Cardiac fibroblast (primary cell): ENCODE data around the gene GPR158.
A peak's percentile ranks its signal among the peaks of the same experiment; 100 is the strongest.

Source experiments
- DNase-seq, 2 donors: peaks; one replicate each; pipeline versions ENCODE4 v3.0.0 to v3.0.0-alpha.2; 2010; ENCODE audit warnings: low read depth in 2 of 2
- H3K4me3 ChIP-seq, 2 donors: replicated peaks in 1 of 2; 1 replicate in 1 of 2; 2 replicates in 1 of 2; pipeline ENCODE4 v1.5.1; 2011; ENCODE audit warnings: low read depth in 2 of 2, low read length in 2 of 2, mild to moderate bottlenecking in 2 of 2, moderate library complexity in 1 of 2
- TF ChIP-seq, protein P1 (sequence below): IDR thresholded peaks from one replicate; pipeline ENCODE4 v1.5.1; 2011; ENCODE audit warnings: low read depth, mild to moderate bottlenecking, low read length, inconsistent platforms

Gene GPR158

DNA sequence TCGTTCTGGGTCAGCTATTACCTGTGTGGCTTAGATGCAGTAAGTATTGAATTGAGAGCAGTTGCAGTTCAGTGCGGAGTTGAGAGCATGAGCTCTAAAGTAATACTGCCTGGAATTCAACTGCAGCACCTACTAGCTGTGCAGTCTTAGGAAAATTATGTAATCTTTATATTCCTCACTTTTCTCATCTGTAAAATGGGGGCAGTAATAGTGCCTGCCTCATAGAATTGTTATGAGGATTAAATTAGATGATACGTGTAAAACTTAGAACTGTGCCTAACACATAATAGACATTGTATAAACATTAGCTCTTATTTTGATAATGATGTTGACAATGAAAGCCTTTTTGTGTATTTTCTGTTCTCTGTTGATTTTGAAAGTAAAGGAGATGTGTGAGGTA, 330.0 kb downstream of the GPR158 start:
- TF ChIP-seq, protein P1, sequence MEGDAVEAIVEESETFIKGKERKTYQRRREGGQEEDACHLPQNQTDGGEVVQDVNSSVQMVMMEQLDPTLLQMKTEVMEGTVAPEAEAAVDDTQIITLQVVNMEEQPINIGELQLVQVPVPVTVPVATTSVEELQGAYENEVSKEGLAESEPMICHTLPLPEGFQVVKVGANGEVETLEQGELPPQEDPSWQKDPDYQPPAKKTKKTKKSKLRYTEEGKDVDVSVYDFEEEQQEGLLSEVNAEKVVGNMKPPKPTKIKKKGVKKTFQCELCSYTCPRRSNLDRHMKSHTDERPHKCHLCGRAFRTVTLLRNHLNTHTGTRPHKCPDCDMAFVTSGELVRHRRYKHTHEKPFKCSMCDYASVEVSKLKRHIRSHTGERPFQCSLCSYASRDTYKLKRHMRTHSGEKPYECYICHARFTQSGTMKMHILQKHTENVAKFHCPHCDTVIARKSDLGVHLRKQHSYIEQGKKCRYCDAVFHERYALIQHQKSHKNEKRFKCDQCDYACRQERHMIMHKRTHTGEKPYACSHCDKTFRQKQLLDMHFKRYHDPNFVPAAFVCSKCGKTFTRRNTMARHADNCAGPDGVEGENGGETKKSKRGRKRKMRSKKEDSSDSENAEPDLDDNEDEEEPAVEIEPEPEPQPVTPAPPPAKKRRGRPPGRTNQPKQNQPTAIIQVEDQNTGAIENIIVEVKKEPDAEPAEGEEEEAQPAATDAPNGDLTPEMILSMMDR = no peak
- DNase-seq = no peak
- no peak overlapping the region for H3K4me3 ChIP-seq

DNA sequence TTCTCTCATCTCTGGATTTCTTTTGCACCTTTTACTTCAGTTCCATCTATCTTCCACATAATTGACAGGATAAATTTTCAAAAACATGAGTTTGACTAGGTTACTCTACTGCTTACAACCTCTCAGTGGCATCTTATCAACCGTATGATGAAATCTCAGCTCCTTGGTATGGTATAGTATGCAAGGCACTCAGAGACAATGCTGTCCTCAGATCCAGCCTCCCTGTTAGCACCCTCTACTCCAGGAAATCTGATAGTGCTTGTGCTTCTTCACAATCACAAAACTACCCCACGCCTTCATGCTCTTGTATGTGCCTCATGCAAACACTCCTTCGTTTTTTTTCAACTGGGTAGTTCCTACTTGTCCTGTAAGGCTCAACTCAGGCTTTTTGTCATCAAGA, 330.7 kb downstream of the GPR158 start:
- H3K4me3 ChIP-seq = no peak overlapping the region
- TF ChIP-seq, protein P1 = no peak
- peak in 1 of 2 donors; percentile 21 for DNase-seq

DNA sequence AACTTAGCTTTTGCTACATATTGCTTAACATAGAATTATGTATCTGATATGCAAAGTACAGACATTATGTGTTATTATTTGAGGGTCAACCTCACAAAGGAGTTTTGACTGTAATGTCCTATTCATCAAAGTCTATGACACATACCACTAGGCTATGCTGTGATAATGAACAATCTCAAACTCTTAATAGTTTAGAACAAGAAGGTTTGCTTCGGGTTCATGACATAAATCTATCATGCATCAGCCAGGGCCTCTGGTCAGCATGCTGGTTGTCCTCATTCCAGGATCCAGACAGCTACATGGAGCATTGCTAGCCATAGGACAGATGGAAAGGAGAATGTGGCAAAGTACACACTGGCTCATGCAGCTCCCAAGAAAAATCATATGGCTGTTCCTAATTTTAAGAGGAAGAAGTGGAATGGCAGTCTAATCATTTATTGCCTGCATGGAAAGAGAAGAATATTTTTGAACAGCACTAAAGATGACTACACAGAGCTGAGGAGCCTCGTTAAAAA, 332.1 kb downstream of the GPR158 start:
- H3K4me3 ChIP-seq = no peak overlapping the region
- TF ChIP-seq, protein P1 = no peak
- DNase-seq = no peak

DNA sequence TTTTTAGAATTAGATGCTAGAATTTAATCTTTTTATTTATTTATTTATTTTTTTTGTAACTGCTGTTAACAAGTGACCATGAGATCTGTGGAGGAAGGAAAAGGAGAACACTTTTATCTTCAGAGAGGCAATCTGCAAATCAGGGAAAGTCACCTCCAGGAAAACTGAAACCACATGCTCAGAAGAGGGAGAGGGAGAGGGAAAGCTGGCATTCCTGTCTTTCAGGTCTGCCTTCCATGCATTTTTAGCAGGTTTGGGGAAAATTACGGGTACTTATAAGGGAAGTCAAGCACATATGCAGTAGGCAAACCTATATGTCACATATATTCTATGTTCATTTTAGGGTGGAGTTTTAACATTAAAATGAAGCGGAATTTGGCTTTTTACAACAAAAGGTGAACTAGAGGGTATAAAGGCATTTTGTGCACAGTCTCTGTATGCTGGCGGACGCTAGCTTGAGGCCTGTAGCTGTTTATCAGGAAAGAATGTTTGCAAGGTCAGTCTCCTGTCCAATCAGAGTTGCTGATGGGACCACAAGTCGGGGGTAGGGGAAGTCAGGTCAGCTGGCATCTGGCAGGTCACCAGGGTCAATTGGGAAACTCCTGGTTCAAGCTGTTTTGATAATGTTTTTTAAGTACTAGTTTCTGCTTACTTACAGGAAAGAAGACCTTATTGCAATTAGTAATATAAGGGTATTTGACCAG, 333.5 kb downstream of the GPR158 start:
- TF ChIP-seq, protein P1 = no peak
- no peak for DNase-seq
- no peak overlapping the region for H3K4me3 ChIP-seq

DNA sequence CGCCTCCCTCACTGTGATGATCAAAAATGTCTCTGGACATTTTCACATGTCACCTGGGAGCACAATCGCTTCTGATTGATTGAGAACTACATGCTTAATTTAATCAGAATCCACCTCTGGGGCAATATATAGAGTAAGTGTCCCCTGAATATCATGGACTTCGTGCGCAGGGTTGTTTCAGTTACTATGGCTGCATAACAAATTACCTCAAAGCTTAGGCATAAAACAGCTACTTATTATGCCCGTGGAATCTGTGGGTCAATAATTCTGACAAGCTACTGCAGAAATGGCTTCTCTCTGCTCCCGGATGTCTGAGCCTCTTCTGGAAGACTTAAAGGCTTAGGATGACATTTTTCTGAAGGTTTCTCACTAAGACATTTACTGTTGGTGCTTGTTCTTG, 334.4 kb downstream of the GPR158 start:
- H3K4me3 ChIP-seq = no peak overlapping the region
- TF ChIP-seq, protein P1 = no peak
- no peak for DNase-seq

DNA sequence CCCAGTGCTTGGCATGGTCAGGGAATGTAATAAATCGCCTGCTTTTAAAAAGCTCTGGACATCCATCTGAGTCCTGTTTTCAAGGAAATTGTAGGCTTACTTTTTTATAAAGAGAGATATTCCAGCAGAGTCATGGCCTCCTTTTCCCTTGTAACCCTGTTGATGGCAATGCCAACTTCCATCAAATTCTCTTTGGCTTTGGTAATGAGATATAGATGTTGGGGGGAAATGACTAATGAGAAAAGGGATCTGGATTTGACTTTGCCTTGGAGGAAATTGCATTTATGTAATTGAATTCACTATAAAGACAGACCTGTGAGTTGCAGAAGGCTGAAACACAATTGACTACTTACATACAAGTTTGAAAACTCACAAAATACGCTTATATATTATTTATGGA, 347.5 kb downstream of the GPR158 start:
- peak; percentile 13 to 62 for DNase-seq
- H3K4me3 ChIP-seq = no peak overlapping the region
- TF ChIP-seq, protein P1 = no peak
